HG02840 (cell line): ENCODE results near the gene BNIP3.
"Not testable (repeated sequence)": the region's sequence is repeated elsewhere in the genome, so short reads cannot be mapped to it uniquely, and the experiment has no call there.

Experiments used
- ATAC-seq: cut with Tn5 transposase; IDR thresholded peaks from one replicate; pipeline ENCODE4 v1.9.1; 2021; ENCODE audit warnings: mild to moderate bottlenecking, moderate library complexity, moderate number of reproducible peaks; ENCODE audit not compliant: unreplicated experiment, low FRiP score

BNIP3 gene

DNA sequence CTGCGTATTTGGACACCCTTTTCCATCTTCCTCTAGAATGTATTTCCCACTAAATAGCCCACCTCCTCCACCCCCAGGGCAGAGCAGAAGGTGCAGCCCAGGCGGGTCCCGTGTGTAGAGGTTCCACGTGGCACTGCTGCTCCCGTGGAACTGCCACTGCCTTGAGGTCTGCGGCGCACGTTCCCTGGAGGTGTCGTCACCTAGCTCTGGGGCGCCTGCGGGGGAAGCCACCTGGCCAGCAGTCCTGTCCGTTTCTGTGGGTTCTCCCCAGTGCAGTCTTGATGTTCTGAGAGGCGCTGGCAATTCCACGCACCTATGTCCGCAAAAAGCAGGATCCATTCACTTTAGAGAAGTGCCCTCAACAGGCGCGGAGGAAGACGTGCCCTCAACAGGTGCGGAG is 21.9 kb downstream of the BNIP3 start:
- ATAC-seq, result no peak

DNA sequence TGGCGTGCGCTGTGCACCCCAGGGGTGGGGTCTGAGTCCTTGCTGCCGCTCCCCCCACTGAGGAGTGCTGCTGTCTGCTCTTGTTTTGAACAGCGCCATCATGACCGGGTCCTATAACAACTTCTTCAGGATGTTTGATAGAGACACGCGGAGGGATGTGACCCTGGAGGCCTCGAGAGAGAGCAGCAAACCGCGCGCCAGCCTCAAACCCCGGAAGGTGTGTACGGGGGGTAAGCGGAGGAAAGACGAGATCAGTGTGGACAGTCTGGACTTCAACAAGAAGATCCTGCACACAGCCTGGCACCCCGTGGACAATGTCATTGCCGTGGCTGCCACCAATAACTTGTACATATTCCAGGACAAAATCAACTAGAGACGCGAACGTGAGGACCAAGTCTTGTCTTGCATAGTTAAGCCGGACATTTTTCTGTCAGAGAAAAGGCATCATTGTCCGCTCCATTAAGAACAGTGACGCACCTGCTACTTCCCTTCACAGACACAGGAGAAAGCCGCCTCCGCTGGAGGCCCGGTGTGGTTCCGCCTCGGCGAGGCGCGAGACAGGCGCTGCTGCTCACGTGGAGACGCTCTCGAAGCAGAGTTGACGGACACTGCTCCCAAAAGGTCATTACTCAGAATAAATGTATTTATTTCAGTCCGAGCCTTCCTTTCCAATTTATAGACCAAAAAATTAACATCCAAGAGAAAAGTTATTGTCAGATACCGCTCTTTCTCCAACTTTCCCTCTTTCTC is 26.0 kb downstream of the BNIP3 start:
- no peak for ATAC-seq

DNA sequence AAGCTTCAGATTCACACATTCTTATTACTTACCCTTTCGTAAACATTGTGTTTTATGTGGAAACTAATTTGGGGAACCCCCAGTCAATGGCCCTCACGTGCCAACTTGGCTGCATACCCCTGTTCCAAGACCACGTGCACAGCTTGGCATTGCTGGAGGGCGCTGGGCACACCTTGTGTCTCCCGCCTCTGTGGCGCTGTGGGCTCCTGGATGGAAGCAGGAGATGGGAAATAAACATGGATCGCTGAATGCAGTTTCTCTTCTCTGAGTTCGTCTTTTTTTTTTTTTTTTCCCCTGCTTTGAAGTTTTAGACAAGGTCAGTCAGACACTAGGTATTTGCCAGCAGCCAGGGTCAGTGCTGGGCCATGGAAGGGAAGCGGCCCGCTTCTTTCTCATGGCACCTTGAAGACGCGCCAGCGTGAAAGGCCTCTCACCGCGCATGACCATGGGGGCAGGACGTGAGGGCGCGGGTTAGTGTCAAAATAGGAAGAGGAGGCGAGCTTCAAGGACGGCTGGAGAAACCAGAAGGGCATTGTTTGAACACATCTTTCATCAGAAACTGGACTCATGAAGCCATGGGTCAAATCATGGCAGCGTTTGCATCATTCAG is 27.3 kb downstream of the BNIP3 start:
- no peak for ATAC-seq

DNA sequence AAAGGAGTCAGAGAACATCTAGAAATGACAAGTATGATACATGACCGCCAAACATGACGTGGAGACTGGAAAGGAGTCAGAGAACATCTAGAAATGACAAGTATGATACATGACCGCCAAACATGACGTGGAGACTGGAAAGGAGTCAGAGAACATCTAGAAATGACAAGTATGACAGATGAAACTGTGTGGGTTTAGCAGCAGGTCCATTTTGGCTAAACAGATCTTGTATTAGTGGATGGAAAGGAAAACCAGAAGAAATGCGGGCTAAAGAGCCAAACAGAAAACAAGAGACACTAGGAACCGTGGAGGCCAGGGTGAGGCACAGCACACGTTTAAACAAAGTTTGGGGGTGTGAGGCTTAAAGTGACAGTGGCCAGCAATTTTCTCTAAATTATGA is 31.8 kb downstream of the BNIP3 start:
- not testable (repeated sequence) for ATAC-seq

DNA sequence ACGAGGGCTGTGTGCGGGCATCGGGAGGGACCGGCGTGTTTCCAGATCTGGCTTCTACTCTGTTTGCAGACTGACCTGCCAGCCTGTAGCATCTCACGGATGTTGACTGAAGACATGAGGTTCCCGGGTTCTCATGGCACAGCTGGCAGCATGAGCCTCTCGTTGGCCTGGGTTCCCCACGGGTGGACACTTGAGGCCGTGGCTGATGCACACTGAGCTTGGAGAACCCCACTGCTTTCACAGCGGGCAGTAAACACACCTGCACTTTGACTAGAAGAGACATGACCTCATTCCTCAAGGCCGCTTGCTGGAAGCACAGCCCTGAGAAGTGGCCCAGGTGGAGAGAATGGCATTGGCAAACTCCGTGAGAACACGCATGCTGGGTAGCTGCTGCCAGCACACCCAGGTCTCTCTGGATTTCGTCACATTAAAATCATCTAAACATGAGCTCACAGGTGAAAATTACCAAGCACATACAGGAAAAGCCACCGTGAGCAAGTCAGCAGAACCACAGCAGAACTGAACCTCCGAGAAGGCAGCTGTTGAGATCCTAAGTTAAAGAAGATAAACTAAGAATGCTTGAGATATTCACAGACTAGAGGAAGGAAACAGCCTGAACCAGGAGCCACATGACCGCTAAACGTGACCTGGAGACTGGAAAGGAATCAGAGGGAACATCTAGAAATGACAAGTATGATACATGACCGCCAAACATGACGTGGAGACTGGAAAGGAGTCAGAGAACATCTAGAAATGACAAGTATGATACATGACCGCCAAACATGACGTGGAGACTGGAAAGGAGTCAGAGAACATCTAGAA is 32.5 kb downstream of the BNIP3 start:
- ATAC-seq, result no peak

DNA sequence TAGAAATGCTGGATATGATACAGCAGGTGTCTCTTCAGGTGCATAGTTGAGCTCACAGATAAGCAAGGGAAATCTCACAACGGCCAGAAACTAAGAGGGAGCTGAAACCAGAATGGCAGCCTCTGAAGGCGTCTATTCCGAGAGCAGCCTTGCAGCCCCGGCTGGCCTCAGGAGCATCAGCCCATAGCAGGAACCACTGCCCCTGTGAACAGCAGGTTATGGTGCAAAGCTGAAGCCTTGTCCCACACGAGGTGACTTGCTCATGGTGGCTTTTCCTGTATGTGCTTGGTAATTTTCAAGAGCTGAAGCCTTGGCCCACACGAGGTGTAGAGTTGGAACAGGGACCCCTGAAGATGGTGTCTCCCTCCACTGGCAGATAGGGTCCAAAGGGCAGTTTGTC is 33.2 kb downstream of the BNIP3 start:
- no peak for ATAC-seq

DNA sequence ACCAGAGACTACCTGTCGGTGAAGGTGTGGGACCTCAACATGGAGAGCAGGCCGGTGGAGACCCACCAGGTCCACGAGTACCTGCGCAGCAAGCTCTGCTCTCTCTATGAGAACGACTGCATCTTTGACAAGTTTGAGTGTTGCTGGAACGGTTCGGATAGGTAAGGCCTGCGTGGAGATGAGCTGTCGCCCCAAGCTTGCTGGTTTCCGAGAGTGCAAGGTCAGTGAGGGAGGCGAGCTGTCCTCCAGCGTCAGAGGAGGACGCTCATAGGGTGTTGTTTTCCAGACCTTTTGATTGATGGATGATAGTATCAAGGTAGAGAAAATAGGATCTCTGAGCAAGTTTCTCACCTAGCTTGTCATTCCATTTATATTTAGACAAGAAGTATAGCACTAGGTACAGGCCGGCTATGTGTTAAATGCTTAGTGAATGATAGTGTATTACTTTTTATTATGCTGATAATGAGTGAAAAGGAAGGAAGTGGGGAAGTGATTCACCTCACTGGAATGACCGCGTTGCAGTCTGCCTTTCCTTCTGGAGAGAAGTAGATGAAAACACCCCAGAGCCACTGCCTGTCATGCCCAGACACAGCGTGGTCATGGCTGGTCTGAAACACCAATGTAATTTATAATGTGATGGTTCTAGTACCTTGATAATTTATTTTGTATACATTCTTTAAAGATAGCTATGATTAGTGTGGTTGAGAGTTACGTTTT is 33.9 kb downstream of the BNIP3 start:
- ATAC-seq, result no peak

DNA sequence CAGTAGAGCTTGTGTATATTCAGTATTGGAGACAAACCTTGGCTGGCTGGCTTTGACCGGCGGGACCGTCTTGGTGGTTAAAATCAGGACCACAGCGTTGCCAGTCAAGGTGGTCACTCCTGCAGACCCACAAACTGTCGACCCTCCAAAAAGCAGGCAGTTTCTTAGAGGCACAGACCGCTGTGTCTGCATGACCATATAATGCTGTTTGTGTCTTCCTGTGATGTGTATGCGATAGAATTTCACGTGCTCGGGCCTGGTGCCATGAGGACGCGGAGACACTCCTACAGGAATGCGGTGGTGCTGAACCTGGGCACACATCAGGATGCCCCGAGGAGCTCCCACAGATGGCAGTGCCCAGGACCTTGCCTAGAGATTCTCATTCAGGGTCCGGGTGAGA is 34.8 kb downstream of the BNIP3 start:
- no peak for ATAC-seq

DNA sequence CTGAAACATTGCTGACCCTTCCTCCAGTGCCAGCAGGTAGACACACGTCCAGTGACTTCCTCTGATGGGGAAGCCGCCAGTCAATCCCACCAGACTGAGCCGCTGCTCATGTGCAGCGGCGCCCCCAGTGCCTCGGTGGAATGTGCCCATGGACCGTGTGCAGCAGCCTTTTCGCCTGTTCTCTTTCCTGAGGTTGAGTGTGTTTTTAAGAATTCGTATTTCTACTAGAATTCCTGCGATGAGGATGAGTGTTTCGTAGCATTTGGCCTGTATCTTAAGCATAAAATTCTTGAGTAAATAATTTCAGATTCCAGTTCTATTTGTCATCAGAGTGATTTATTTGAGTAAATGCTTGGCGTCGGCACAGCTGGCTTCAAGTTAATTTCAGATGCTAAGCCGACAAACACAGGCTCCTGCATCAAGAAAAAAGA is 35.4 kb downstream of the BNIP3 start:
- ATAC-seq, result no peak

DNA sequence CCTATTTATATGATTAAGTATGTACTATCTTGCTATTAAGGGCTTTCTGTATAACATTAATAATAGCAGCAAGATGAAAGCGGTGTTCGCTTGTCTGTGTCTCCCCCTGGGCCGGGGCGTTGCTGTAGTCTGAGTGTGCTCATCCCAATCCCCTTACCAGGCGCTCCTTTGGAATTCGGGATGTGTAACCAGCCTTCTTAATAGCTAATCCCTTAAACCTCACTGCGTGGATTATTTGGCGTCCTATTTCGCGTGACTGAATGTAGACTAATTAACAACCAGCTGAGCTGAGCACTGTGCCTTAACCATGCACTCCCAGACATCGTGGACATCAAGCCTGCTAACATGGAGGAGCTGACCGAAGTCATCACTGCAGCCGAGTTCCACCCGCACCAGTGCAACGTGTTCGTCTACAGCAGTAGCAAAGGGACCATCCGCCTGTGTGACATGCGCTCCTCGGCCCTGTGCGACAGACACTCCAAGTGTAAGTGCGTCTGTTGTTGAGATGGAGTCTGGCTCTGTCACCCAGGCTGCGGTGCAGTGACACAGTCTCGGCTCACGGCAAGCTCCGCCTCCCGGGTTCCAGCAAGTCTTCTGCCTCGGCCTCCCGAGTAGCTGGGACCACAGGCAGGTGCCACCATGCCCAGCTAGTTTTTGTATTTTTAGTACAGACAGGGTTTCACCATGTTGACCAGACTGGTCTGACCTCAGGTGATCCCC is 36.6 kb downstream of the BNIP3 start:
- no peak for ATAC-seq

DNA sequence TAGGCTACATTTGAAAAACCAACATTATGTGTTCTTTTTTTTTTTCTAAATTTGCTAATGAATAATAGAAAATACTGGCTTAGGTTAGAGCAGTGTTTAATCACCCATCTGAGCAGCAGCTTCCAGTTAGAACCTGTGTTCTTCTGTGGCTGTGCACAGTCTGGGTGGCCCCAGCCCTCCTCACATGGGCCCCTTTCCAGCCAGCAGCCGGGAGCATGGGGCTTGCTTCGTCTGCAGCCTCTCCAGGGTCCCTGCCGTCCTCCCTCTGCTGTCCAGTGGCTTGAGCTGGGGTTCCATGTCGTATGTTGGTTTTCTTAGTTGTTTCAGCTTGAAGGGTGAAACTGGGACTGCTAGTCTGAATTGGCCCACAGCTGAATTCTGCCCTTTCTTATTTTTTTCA is 37.3 kb downstream of the BNIP3 start:
- ATAC-seq, result no peak

DNA sequence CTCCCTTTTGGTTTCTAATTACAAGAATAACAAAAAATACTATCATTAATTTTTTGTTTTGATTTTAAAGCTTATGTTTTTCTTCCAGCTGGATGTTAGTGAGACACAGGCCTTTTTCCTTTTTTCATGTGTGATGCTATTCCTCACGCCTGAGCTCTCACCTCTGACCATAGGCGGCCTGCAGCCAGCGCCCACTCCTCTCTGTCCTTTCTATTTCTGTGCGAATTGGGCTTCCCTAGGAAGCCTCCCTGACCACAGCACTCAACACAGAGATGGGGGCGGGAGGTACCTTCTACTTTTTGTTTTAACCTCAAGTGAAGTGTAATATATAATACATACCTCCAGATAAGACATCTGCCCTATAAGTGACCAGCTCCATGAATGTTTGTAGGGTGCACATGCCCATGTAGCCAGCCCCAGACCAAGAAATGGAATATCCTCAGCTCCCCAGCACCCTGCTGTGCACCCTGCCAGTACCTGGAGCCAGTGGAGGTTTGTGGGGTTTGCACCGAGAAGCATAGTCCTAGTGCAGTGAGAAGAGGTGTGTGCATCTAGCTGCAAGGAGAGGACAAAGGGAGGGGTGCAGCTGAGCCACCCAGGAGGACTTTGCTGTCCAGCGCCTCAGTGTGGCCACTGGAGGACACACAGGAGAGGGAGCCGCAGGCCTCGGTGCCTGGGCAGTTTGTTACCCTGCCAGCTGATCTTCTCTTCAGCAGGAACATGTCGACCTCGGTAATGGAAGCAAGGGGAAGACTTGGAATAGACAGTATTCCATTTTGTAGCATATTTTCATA is 38.5 kb downstream of the BNIP3 start:
- ATAC-seq, result no peak

DNA sequence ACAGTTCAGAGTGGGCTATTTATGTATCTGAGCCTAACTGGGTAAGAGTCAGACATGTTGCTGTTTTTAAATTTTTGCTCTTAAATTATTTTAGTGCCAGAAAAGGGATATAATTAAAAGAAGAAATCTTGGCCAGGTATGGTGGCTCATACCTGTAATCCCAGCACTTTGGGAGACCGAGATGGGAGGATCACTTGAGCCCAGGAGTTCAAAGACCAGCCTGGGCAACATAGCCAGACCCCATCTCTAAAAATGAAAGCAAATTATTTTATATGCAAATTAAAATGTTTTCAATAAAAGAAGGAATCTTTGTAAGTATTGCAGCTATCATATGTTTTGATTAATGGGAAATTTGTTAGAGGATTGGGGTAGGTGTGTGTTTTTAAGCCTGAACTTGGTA is 39.3 kb downstream of the BNIP3 start:
- ATAC-seq, result no peak

DNA sequence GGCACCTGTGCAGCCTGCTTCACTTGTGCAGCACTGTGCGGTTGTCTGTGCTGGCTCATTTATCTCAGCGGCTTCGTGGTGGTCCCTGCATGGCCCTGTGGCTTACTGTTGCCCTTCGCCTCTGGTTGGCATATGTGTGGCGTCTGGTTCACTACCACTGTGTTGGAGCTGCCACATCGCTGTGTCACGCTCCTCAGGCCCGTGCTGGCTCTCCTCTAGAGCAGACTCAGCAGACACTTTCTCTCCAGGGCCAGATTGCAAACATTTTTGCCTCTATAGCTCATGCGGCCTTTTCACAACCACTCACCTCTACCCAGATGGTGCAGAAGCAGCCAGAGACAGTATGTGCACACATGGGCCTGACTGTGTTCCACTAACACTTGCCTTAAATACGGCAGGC is 43.0 kb downstream of the BNIP3 start:
- ATAC-seq, result no peak

DNA sequence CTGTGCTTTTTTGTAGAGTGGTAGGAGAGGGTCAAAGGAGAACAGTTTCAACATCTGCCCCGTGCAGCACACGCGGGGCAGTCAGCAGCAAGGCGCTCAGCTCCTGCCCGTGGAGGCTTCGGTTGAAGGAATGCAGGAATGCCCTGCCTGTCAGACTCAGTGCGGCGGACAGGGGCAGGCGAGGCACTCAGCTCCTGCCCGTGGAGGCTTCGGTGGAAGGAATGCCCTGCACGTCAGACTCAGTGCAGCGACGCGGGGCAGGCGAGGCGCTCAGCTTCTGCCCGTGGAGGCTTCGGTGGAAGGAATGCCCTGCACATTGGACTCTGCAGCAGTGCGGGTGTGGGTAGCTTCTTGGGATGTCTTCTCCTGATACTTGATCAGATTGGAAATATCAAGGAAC is 43.9 kb downstream of the BNIP3 start:
- ATAC-seq, result no peak

DNA sequence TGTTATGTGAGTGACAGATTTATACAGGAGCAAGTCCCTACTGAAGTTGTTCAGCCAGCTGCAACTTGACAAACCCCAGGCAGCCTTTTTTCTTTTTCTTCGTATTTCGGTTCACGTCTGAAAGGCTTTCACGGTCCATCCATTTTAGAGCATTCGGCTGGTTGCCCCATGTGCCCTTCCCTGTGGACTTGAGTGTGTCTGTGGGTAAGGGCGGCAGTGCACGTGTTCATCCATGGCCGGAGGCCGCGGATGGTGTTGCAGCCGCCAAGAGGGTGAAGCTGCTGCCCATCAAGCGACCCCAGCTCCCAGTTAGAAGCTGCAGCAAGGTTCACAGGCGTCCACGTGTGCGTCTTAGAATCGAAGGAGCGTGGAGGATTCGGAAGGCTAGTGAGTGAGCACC is 45.0 kb downstream of the BNIP3 start:
- no peak for ATAC-seq

DNA sequence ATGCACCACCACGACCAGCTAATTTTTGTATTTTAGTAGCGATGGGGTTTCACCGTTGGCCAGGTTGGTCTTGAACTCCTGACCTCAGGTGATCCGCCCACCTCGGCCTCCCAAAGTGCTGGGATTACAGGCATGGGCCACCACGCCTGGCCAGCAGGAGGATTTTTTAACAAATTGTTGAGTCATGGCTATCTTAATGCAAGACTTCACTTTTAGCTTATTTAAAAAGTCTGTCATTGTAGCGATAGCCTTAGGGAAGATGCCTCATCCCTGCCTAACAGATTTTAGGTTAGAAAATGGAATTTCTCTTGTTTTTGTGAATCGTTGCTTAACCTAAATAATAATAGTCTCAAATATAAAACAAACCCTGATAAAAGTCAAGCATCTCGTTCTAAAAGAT is 45.4 kb downstream of the BNIP3 start:
- no peak for ATAC-seq

DNA sequence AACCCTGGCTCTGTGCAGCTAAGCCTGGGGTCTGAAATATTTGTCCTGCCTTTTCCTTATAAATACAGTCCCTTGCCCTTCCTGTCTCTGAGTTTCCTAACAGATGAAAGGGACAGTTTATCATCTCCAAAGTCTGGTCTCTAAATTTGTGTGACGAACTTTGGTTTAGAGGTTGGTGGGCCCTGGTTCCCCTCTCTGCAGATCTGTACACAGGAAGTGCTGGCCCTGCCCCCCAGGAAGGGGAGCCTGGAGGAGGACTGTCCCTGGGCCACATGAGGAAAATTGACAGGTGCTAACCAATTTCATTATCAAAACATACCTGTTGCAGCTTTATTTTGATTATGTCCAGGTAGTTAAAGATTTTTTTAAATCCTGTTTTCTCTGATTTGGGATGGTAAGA is 46.5 kb downstream of the BNIP3 start:
- no peak for ATAC-seq

DNA sequence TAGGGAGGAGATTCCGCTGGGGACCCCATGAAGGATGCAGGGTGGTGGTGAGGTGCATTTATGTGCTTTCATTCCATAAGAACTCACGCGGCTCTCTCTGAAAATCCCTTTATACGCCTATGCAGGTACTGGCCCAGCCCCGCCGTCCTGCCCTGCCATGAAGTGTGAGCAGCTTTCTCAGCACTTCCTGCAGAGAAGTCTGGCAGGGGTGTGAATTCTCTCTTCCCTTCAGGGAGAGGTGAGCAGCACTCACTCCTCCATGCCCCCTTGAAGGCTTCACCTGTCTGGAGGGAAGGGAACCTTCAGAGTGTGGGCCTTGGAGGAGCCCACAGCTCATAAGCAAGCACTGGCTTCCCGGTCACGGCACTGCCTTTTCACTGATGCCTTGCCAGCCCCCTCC is 47.0 kb downstream of the BNIP3 start:
- ATAC-seq, result no peak

DNA sequence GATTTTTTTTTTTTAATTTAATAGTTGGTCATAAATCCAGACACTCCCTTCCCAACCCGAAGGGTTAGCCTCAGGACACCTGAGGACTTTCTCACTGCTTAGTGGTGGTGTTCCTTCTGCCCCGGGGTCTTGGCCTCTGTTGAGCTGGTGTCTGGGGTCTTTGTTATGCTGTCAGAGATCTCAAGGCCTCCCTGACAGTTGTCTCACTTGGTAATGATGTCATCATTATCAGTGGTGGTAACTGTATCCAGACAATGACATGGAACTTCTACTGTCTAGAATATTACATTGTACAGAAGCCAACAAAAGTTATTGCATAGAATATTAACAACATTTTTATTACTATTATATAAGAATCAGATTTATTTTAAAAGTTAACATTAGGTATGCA is 48.0 kb downstream of the BNIP3 start:
- no peak for ATAC-seq
